Measurements from ENCODE around the gene CARD10.

CARD10 gene

DNA sequence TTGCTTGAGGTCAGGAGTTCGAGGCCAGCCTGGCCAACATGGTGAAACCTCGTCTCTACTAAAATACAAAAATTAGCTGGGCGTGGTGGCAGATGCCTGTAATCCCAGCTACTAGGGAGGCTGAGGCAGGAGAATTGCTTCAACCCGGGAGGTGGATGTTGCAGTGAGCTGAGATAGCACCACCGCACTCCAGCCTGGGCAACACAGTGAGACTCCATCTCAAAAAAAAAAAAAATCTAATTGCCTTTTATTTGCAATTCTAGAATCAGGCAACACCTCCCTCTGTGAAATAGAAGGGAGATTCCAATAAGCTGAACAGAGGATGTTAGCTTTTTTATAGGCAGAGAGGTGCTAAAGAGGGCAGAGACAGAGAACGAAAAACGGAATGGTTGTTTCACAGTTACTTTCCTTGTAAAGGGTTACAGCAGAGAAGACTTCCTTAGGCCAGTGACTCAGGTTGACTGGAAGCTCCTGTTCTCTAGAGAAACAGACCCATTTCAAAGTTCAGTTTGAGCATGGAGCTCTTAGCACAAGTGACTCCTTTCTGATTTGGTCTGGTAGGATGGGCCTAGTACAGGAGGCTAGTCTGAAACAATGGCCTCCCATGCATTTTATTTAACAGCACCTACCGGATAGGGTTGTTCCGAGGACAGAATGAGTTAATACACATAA is 8.0 kb upstream of the CARD10 start:
- DNase-seq (ENCODE audit: low read depth) = peak; percentile 68

DNA sequence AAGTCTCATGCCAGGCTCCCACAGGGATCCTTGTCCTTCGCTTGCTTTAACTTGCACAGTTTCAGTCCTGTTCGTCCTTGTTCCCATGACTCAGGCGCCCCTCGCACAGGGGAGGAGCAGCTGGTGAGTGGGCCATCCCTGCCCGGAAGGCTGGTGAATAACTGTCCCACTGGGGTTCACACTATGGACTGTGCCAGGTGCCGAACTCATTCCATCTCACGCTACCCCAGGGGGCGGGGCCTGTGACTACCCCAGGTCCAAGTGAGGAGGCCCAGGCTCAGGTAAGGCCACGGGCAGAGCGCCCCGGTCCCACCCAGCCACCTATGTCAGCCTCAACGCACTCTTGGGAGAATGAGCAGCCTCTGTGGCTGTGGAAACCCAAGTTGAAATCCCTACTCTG is 7.2 kb upstream of the CARD10 start:
- peak; percentile 65 for DNase-seq (ENCODE audit: low read depth)

GRCh38 chr22:37525746-37526350 is 6.6 kb upstream of the CARD10 start:
- no peak for DNase-seq (ENCODE audit: low read depth)

DNA sequence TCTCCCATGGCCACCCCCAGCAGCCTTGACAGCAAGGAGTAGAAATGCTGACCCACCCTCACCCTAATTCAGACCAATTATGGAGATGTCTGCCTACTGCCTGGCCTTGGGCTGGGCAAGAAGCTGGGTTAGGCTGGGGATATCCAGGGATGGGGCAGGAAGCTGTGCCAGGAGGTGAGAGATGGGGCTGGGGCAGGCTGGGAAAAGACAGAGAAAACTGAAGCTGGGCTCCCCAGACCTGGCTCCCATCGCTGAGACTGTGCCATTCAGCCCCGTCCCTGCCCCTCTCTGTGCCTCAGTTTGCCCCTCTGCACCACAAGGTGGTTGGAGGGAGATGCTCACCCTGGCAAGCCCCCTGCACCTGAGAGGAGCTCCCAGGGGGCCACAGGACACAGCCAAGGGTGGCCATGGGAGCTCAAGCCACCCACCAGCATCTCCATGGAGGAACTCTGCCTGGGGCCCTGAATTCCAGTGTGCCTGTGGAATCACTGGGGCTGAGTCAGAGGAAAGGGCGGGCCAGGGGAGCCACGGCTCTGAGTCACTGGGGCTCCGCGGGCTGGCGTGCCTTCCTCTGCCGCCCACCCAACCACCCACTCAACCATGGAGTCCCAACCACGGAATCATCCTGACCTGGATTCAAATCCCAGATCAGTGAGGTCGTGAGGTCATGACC is 6.0 kb upstream of the CARD10 start:
- peak; percentile 96 for DNase-seq (ENCODE audit: low read depth)

DNA sequence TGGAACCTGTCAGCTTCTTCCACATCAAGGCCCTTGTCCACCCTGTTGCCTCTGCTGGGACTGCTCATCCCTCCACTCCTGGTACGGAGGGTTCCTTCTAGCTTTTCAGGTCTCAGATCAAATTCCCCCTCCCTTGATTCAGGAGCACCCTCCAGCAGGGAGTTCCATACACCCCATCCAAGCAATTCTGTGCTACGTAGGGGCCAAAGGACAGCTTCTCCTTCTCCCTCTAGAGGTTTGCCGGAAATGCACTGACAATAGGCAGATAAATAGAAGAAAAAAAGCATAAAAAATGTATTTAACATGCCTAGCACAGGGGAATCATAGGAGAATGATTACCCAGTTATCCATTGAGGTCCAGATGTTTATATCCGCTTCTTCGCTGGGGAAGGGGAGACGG is 3.3 kb upstream of the CARD10 start:
- DNase-seq (ENCODE audit: low read depth) = no peak

DNA sequence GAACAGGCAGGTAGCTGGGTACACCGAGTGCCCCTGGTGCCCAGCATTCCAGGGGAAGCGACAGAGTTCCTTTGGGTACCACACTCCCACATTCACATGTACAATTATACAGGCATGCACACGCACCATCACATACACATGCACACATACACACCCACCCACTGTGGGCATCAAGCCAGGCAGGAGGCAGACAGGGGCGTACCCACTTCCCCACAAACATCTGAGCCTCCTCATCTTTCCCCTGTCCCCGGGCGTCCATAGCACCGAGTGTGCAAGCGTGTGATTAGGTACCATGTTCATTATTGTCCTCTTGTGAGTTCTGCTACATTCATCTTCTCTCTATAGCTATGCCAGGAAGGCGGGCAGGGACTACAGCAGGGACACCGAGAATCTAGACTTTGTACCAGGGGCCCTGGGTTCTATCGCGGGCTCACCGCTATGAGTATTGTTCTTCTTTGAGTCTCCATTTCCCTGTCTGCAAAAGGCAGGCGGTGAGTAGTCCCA is 2.1 kb upstream of the CARD10 start:
- DNase-seq (ENCODE audit: low read depth) = no peak

DNA sequence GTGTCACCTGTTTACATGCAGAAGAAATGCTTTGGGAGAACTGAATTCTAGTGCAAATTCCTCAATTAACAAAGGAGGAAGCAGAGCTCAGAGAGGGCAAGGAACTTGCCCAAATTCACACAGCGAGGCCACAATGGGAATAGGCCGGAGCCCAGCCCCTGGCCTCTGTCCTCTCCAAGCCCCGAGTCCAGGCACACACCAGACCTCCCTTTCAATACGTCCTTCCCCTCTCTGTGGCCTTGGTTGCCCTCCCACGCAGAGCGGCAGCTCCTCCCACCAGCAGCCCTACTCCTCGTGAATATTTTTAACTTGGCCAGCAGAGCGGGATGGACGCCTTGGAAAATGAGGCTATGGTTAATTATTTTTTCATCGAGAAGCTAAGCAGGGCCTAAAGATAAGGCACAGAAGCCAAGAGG is 1.6 kb upstream of the CARD10 start:
- DNase-seq (ENCODE audit: low read depth) = no peak

DNA sequence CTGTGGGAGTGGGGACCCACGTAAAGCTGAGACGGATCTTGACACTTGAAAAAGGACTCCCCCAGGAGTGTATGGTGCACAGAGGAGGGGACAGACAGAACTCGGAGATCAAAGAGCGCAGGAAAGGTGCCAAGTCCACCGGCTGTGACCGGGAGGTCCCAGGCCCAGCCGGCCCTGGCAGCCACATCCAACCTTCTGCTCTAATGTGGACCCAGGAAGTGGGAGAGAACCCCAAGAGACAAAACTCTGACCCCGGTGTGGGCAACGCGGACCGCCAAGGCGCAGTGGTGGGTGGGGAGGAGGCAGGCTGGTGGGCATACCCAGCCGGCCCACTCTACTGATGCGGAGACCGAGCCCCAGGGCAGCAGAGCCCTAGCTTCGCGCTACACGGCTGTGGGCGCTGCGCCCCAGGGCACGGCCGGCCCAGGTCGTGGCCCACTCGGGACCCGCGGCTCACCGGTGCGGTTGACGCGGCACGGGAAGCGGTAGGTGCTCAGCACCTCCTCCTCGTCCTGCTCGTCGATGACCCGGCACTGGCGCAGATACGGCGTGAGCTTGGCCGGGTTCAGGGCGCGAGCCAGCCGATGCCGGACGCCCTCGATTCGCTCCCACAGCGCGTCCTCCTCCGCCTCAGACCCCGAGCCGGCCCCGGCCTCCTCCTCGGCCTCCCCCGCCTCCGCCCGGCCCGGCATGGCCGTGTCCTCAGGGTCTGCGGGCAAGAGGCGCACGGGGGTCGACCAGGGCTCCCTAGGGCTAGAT is 527 bp downstream of the CARD10 start:
- DNase-seq (ENCODE audit: low read depth) = peak; percentile 38

- no peak for DNase-seq (ENCODE audit: low read depth)
Measured at GRCh38 chr22:37517826-37518450, 1.3 kb downstream of the CARD10 start.

DNA sequence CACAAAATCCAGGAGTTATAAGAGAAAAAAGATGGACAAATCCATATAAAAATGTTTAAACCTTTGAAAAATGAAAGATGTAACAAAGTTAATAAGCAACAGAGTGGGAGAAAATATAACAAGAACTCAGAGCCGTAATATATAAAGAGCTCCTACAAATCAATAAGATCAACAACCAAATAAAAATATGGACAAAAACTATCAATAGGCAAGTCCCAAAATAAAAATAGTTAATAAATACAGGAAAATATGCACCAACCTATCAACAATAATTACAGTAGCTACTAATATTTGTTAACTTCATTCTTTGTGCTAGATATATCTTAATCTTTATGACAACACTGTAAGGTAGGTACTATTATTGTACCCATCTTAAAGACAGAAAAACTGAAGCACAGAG is 2.8 kb downstream of the CARD10 start:
- DNase-seq (ENCODE audit: low read depth) = no peak

GRCh38 chr22:37515901-37516300 is 3.3 kb downstream of the CARD10 start:
- no peak for DNase-seq (ENCODE audit: low read depth)

GRCh38 chr22:37514526-37515051 is 4.6 kb downstream of the CARD10 start:
- no peak for DNase-seq (ENCODE audit: low read depth)

DNA sequence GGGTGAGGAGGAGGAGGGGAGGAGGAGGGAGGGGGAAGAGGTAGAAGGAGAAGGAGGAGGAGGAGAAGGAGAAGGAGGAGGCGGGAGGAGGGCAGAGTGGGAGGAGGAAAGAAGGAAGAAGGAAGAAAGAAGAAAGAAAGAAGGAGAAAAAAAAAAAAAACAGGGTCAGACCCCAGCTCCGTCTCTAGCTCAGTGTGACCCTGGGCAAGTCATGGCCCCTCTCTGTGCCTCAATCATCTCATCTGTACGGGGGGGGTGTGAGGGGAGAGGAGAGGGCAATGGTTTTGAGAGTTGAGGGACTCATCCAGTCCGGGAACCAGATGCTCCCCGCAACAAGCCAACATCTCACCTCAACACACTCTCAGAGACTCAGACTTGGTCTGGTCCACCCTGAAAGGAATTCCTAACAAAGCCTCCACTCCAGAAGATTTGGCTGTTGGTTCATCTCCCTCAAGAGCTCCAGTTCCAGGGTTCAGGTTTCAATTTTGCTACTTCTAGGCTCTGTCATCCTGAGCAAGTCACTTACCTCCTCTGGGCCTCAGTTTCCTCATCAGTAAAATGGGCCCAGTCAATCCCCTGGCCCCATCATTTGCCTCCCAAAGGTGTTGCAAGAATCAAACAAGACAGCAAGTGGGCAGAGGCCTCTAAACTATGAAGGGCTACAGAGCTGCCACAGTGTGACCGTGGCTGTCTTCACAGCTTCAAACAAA is 7.7 kb downstream of the CARD10 start:
- no peak for DNase-seq (ENCODE audit: low read depth)

GRCh38 chr22:37510091-37510490 is 9.1 kb downstream of the CARD10 start:
- DNase-seq (ENCODE audit: low read depth) = no peak

- no peak for DNase-seq (ENCODE audit: low read depth)
Measured at GRCh38 chr22:37509059-37509860, 10.0 kb downstream of the CARD10 start.

- DNase-seq (ENCODE audit: low read depth) = no peak
Measured at GRCh38 chr22:37508431-37508992, 10.7 kb downstream of the CARD10 start.

GRCh38 chr22:37507731-37508130 is 11.5 kb downstream of the CARD10 start:
- DNase-seq (ENCODE audit: low read depth) = no peak

GRCh38 chr22:37505989-37506388 is 13.2 kb downstream of the CARD10 start:
- no peak for DNase-seq (ENCODE audit: low read depth)

DNA sequence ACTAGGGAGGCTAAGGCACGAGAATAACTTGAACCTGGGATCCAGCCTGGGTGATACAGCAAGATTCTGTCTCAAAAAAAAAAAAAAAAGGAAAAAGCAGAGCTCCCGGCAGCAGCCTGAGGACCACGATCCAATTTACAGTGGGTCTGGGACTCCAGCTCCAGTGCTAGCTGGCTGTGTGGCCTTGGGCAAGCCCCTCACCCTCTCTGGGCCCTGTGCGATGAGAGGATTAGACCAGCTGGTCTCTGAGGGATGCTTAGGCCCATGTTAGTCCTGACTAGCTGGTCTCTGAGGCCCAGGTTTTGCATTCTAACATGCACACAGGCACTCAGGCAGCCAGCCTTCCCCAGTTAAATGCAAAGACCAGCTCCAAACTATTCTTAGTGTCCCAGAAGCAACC is 13.7 kb downstream of the CARD10 start:
- DNase-seq (ENCODE audit: low read depth) = no peak

GRCh38 chr22:37504964-37505363 is 14.3 kb downstream of the CARD10 start:
- DNase-seq (ENCODE audit: low read depth) = no peak
